ENCODE results near the gene C2orf92. TPM values are rescaled to one million over a fixed set of nuclear protein-coding genes. Genes with fewer than 3 reads are reported as not detected.

C2orf92 gene
- total RNA-seq, 1 experiment from 2014 or later: 6.9 TPM

DNA sequence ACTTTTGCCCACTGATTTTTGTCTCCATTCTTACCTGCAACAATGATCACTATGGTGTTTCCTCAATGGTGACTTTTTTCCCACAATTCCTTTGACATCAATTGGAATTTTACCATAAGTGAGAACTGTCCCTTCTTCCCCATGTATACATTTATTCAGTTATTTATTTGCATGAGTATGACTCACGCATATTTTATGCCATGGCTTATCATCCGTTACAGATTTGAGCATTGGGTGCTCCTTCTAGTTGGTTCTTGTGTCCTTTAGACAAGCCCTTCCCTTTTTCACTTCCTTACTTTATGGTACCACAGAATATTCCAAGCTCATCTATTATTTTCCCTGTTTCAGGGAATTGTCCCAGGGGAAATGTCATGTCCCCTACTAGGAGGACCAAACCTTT is 16.0 kb upstream of the C2orf92 start:
- peaks cover 17% of the 10 kb centered on the region for H3K9me3 Mint-ChIP-seq (ENCODE audit: low read depth, unreplicated experiment)
- H3K27me3 Mint-ChIP-seq (ENCODE audit: unreplicated experiment): no peaks in the 10 kb centered on the region
- BruUV-seq (replicated peaks): no TSS peak
- no peak for DNase-seq
- H3K36me3 Mint-ChIP-seq (ENCODE audit: insufficient read depth, unreplicated experiment): peaks cover 54% of the 10 kb centered on the region
- intact Hi-C loops (cut with micrococcal nuclease; ENCODE audit: unreplicated experiment): no loop called here
- H3K4me1 Mint-ChIP-seq (ENCODE audit: low read depth, unreplicated experiment): no peaks in the 10 kb centered on the region
- CTCF ChIA-PET: no interaction called here
- TF ChIP-seq, protein P1, sequence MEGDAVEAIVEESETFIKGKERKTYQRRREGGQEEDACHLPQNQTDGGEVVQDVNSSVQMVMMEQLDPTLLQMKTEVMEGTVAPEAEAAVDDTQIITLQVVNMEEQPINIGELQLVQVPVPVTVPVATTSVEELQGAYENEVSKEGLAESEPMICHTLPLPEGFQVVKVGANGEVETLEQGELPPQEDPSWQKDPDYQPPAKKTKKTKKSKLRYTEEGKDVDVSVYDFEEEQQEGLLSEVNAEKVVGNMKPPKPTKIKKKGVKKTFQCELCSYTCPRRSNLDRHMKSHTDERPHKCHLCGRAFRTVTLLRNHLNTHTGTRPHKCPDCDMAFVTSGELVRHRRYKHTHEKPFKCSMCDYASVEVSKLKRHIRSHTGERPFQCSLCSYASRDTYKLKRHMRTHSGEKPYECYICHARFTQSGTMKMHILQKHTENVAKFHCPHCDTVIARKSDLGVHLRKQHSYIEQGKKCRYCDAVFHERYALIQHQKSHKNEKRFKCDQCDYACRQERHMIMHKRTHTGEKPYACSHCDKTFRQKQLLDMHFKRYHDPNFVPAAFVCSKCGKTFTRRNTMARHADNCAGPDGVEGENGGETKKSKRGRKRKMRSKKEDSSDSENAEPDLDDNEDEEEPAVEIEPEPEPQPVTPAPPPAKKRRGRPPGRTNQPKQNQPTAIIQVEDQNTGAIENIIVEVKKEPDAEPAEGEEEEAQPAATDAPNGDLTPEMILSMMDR (IDR thresholded peaks at IDR 0.05; ENCODE audit: unreplicated experiment): no peak
- no peak overlapping the region for H3K27ac Mint-ChIP-seq (ENCODE audit: unreplicated experiment)
- H3K4me3 Mint-ChIP-seq (ENCODE audit: low read depth, unreplicated experiment): no peak overlapping the region

DNA sequence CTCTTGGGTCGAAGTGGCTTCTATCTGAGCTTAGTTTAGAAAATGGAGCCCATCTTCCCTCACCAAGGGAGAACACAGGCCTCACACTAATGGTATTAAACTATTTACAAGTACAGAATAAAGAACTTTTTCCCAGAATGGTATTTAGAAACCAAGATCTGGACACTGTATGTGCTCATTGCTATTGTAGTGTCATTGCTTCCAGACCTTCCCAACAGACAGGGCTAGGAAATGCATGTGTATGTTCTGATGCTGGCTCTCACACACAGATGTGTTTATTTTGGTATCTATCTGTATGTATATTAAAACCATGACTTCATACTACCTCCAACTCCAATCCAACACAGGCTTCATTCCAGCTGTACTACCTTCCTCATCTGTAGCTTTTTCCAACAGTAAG is 15.6 kb upstream of the C2orf92 start:
- no peak for DNase-seq
- Mint-ChIP-seq H3K9me3 (ENCODE audit: low read depth, unreplicated experiment) (peaks cover 17% of the 10 kb centered on the region), H3K36me3 (ENCODE audit: insufficient read depth, unreplicated experiment) (peaks cover 58% of the 10 kb centered on the region), H3K4me3 (ENCODE audit: low read depth, unreplicated experiment) (no peak overlapping the region), H3K4me1 (ENCODE audit: low read depth, unreplicated experiment) (no peaks in the 10 kb centered on the region), H3K27me3 (ENCODE audit: unreplicated experiment) (no peaks in the 10 kb centered on the region), H3K27ac (ENCODE audit: unreplicated experiment) (no peak overlapping the region)
- CTCF ChIA-PET: no interaction called here
- intact Hi-C loops (cut with micrococcal nuclease; ENCODE audit: unreplicated experiment): no loop called here
- BruUV-seq (replicated peaks): no TSS peak
- TF ChIP-seq, protein P1 (IDR thresholded peaks at IDR 0.05; ENCODE audit: unreplicated experiment): no peak

DNA sequence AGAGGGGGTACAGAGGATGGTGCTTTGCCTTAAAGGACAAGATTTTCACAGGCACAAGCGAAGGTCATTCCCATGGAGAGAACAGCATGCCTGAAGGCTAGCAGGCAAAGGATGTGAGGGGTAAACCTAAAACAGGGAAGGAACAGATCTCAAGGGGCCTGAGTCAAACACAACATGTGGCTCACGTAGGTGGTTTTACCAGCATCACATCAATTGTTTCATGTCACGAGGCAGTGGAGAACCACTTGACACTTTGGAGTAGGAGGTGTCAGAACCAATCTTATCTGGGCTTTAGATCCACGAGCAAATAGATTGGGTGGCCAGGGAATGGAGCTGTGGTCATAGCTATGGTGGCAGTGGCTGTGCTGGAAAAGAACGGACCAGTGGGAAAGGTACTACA is 15.2 kb upstream of the C2orf92 start:
- CTCF ChIA-PET: no interaction called here
- no peak for DNase-seq
- H3K9me3 Mint-ChIP-seq (ENCODE audit: low read depth, unreplicated experiment): peaks cover 17% of the 10 kb centered on the region
- intact Hi-C loops (cut with micrococcal nuclease; ENCODE audit: unreplicated experiment): no loop called here
- BruUV-seq (replicated peaks): no TSS peak
- H3K36me3 Mint-ChIP-seq (ENCODE audit: insufficient read depth, unreplicated experiment): peaks cover 55% of the 10 kb centered on the region
- H3K27me3 Mint-ChIP-seq (ENCODE audit: unreplicated experiment): no peaks in the 10 kb centered on the region
- no peak overlapping the region for H3K4me3 Mint-ChIP-seq (ENCODE audit: low read depth, unreplicated experiment)
- H3K27ac Mint-ChIP-seq (ENCODE audit: unreplicated experiment): peak overlapping the region; percentile 53
- H3K4me1 Mint-ChIP-seq (ENCODE audit: low read depth, unreplicated experiment): no peaks in the 10 kb centered on the region
- TF ChIP-seq, protein P1 (IDR thresholded peaks at IDR 0.05; ENCODE audit: unreplicated experiment): no peak

DNA sequence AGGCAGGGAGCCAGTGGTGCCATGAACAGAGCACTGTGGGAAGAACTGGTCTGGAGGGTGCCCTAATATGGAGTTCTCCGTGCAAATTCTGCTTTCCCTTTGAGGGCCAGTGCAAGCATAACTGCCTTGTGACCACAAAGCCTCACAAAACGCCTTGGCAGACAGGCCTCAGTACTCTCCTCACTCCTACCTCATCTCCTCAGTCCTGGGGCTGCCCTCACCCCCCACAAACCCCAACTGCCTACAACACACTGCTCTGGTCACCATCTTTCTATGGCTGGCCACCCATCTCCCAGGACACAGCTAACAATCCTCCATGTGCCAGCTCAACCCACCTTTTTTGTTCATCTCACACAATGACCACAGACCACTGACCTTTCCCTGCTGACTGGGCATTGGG is 14.7 kb upstream of the C2orf92 start:
- no peaks in the 10 kb centered on the region for H3K27me3 Mint-ChIP-seq (ENCODE audit: unreplicated experiment)
- BruUV-seq (replicated peaks): no TSS peak
- H3K27ac Mint-ChIP-seq (ENCODE audit: unreplicated experiment): peak overlapping the region; percentile 53
- DNase-seq: no peak
- CTCF ChIA-PET: no interaction called here
- TF ChIP-seq, protein P1 (IDR thresholded peaks at IDR 0.05; ENCODE audit: unreplicated experiment): no peak
- peaks cover 50% of the 10 kb centered on the region for H3K36me3 Mint-ChIP-seq (ENCODE audit: insufficient read depth, unreplicated experiment)
- H3K9me3 Mint-ChIP-seq (ENCODE audit: low read depth, unreplicated experiment): peaks cover 17% of the 10 kb centered on the region
- no peak overlapping the region for H3K4me3 Mint-ChIP-seq (ENCODE audit: low read depth, unreplicated experiment)
- intact Hi-C loops (cut with micrococcal nuclease; ENCODE audit: unreplicated experiment): no loop called here
- no peaks in the 10 kb centered on the region for H3K4me1 Mint-ChIP-seq (ENCODE audit: low read depth, unreplicated experiment)
